ENCODE measurements around the gene MFF. TPM values are rescaled to one million over a fixed set of nuclear protein-coding genes. Genes with fewer than 3 reads are reported as not detected.

The MFF gene
- total and polyA plus RNA-seq, 10 of the 15 experiments (the other 5 are each of a cell fraction or from before 2014, with no cell fraction given), result 19.6 to 131 (median 106) TPM

GRCh38 chr2:227367427-227367795 is 42.4 kb downstream of the MFF start:
- no peaks in the 10 kb centered on the region for H3K9me3 ChIP-seq (replicated peaks; ENCODE audit: control insufficient read depth, insufficient read depth, low read length)
- no peaks in the 10 kb centered on the region for H3K4me1 ChIP-seq (ENCODE audit: control insufficient read depth, insufficient read depth, low read length)
- ATAC-seq (no peak), DNase-seq (ENCODE audit: low read depth, low spot score) (no peak), FAIRE-seq (no peak)
- ChIA-PET CTCF (no interaction called here), SMC1A (ENCODE audit: uncharacterized antibody, unreplicated experiment) (no interaction called here), POLR2A (interaction anchor here (0.7 kb wide), 1 partner anchor 118 kb away, joined by 3 read pairs; no protein-coding TSS in a partner anchor), RAD21 (ENCODE audit: unreplicated experiment) (no interaction called here)
- TF ChIP-seq ZBTB11 (CRISPR knock-in tag; IDR thresholded peaks at IDR 0.05), result no peak
- TF ChIP-seq FOXK2 (IDR thresholded peaks at IDR 0.05), result no peak
- no peak for TF ChIP-seq IKZF2 (IDR thresholded peaks at IDR 0.05)
- no peak for TF ChIP-seq STAT3 (IDR thresholded peaks at IDR 0.05; ENCODE audit: low read depth, low read length)
- TF ChIP-seq ZNF622 (IDR thresholded peaks at IDR 0.05), result no peak
- TF ChIP-seq POLR2A (IDR thresholded peaks at IDR 0.05; ENCODE audit: low read depth, low read length), result no peak
- TF ChIP-seq ZBTB33 (IDR thresholded peaks at IDR 0.05), result no peak
- no peak for TF ChIP-seq TCF7 (IDR thresholded peaks at IDR 0.05; ENCODE audit: borderline replicate concordance)
- no peak for TF ChIP-seq EP300 (IDR thresholded peaks at IDR 0.05; ENCODE audit: borderline replicate concordance in 1 of 2, control insufficient read depth in 1 of 2, low read depth in 2 of 2, low read length in 2 of 2)
- no peak for TF ChIP-seq NBN (IDR thresholded peaks at IDR 0.05)
- TF ChIP-seq ZNF217 (IDR thresholded peaks at IDR 0.05), result no peak
- no peak for TF ChIP-seq ESRRA (IDR thresholded peaks at IDR 0.05; ENCODE audit: low read length)
- no peak for TF ChIP-seq HCFC1 (IDR thresholded peaks at IDR 0.05; ENCODE audit: low read length)
- TF ChIP-seq SMC3 (IDR thresholded peaks at IDR 0.05; ENCODE audit: borderline replicate concordance, low read length), result no peak
- H3K27me3 ChIP-seq (replicated peaks in 1 of 2; ENCODE audit: control insufficient read depth in 2 of 2, insufficient read depth in 2 of 2, low read length in 1 of 2), result no peaks in the 10 kb centered on the region
- H3K9ac ChIP-seq (ENCODE audit: control insufficient read depth, insufficient read depth, low read length), result no peak overlapping the region
- no peaks in the 10 kb centered on the region for H4K20me1 ChIP-seq (ENCODE audit: control insufficient read depth, insufficient read depth)
- in situ Hi-C loops (cut with MboI) (no loop called here), intact Hi-C loops (cut with micrococcal nuclease; ENCODE audit: unreplicated experiment) (no loop called here)
- no peak overlapping the region for H3K4me3 ChIP-seq
- H3K4me2 ChIP-seq (ENCODE audit: control insufficient read depth, insufficient read depth), result no peak overlapping the region
- no peaks in the 10 kb centered on the region for H3K36me3 ChIP-seq (ENCODE audit: control insufficient read depth in 2 of 2, insufficient read depth in 2 of 2, low read length in 1 of 2)
- 93% methylated on average over 3 of the region's 3 CpGs for WGBS (ENCODE audit: insufficient coverage, insufficient replicate concordance, low lambda C conversion rate, missing lambda C conversion rate)
- no TSS peak for BruUV-seq (replicated peaks)
- H3K27ac ChIP-seq (ENCODE audit: control insufficient read depth, insufficient read depth), result no peak overlapping the region
- no peaks in the 10 kb centered on the region for H3K79me2 ChIP-seq (ENCODE audit: control insufficient read depth, insufficient read depth, low read length)
- H2AFZ ChIP-seq (ENCODE audit: control insufficient read depth, low read depth, low read length), result no peak overlapping the region
